AG04449 (cell line): ENCODE results near the gene KLHL28.
"Not testable (repeated sequence)": the region's sequence is repeated elsewhere in the genome, so short reads cannot be mapped to it uniquely, and the experiment has no call there.

Experiments
- CTCF ChIA-PET: fragments of 350-600 bp; formaldehyde crosslinking; extraction: SDS; loops from one replicate; lab custom pipeline; 2021; ENCODE audit warnings: antibody characterized with exemption; lab: Yijun Ruan, JAX
- POLR2A ChIA-PET: fragments of 400-600, 350-600 bp; formaldehyde crosslinking; extraction: SDS; loops from one replicate; lab custom pipeline; 2020; ENCODE audit warnings: antibody characterized with exemption, inconsistent platforms; lab: Yijun Ruan, JAX
- DNase-seq: peaks from one replicate; pipeline ENCODE4 v3.0.0-alpha.2; 2010; ENCODE audit warnings: low read depth, low spot score
- H3K4me3 ChIP-seq: 2 replicates; pipeline ENCODE4 v1.5.1; 2011; ENCODE audit warnings: low read depth, mild to moderate bottlenecking, control low read depth, low read length
- TF ChIP-seq, protein P1 (sequence below): IDR thresholded peaks from one replicate; pipeline ENCODE4 v1.5.1; 2011; ENCODE audit warnings: mild to moderate bottlenecking, moderate library complexity, low read length, control low read depth, inconsistent platforms; ENCODE audit not compliant: insufficient read depth; ENCODE audit errors: missing control alignments

The KLHL28 gene

DNA sequence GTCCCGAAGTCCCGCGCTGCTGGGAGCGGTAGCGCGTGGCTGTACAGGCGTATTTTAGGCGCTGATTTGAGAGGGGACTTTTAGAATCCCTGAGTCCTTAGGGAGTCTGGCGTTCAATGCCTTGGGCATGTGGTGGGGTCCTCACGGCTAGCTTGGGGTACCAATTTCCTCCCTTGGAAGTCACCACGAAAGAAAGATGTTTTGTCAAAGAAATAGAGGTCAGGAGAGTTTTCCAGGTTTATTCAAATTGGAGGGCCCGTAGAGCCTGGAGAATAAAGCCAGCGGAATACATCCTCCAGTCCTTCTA is 63.9 kb downstream of the KLHL28 start:
- ChIA-PET POLR2A (interaction anchor here (1.4 kb wide), 1 partner anchor 64 kb away, joined by 4 read pairs; the partner anchor contains the start of genes KLHL28 and TOGARAM1), CTCF (interaction anchor here (1.1 to 1.5 kb wide), 2 partner anchors 53 to 354 kb away, joined by 3 read pairs; no protein-coding TSS in a partner anchor)
- TF ChIP-seq, protein P1, sequence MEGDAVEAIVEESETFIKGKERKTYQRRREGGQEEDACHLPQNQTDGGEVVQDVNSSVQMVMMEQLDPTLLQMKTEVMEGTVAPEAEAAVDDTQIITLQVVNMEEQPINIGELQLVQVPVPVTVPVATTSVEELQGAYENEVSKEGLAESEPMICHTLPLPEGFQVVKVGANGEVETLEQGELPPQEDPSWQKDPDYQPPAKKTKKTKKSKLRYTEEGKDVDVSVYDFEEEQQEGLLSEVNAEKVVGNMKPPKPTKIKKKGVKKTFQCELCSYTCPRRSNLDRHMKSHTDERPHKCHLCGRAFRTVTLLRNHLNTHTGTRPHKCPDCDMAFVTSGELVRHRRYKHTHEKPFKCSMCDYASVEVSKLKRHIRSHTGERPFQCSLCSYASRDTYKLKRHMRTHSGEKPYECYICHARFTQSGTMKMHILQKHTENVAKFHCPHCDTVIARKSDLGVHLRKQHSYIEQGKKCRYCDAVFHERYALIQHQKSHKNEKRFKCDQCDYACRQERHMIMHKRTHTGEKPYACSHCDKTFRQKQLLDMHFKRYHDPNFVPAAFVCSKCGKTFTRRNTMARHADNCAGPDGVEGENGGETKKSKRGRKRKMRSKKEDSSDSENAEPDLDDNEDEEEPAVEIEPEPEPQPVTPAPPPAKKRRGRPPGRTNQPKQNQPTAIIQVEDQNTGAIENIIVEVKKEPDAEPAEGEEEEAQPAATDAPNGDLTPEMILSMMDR = no peak
- peak overlapping the region; percentile 77 for H3K4me3 ChIP-seq
- no peak for DNase-seq

DNA sequence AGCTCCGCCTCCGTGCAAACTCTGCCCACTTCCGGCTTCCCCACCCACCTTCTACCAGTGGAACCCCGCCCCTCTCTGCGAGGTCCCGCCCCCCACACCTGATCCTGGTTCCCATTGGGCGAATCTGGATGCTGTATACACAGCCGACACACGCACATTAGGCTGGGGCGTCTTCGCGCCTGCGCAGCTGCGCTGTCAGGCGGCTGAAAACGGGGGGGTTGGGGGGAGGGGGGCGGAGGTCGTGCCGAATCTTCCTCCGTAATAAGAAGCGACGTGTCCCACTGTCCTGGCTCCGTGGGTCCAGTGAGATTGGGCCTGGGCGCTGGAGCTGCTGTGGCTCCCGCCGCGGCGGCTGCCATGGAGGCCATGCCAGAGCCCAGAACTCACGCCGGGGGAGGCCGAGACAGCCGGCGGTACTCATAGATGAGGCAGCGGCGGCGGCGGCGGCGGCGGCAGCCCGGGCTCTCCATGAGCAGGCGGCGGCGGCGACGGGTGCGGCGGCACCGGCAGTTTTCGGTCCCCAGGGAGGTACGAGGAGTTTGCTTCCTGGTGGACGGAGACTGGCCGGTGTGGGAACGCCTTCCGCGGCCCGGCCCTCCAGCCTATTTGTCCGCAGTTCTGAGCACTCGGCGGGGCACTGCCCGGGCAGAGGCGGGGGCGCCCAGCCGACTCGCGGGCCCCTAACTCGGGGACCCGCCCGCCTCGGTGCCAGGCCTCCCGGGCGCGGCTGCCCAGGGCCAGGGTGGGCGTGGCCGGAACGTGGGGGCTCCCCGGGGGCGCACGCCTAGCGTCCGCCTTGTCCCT is 64.5 kb downstream of the KLHL28 start:
- peak; percentile 88 for DNase-seq
- TF ChIP-seq, protein P1 = no peak
- ChIA-PET CTCF (interaction anchor here (1.1 to 2.0 kb wide), 4 partner anchors 17 to 355 kb away, joined by 3 to 6 read pairs (median 4); no protein-coding TSS in a partner anchor), POLR2A (interaction anchor here (0.9 to 1.4 kb wide), 2 partner anchors 17 to 65 kb away, joined by 4 to 6 read pairs; partner anchors contain the start of genes KLHL28 and TOGARAM1)
- peak overlapping the region; percentile 77 for H3K4me3 ChIP-seq

DNA sequence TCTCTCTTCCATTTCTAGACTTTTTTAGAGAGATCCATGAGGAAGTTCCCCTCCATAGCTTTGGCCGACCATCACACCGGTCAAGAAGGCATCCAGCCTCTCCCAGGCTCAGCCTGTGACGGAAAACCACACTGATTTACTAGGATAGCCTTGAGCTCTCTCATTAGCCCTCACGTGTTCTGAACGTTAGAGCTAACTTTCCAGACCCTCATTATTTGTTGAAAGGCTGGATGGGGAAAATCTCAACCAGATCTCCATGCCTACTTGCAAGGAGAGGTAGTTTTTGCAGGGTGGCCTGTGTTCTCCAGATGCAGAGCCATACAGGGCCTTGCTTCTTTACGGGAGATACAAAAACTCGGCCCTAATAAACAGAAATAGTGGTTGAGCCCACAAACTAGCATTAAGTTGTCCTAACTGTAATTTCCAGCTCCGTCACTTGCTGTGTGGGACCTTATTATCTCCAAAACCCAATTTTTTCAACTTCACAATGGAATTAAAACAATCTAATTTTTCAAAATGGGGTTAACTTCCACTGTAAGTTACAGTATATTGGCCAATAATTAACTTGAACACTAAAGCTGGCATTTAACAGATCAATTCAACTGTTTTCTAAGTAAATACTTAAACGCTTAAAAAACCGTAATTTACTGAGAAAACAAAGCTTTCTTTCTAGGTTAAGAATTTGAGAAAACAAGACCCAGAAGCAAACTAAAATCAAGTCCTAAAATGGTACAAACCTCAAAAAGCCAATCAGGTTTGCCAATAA is 65.3 kb downstream of the KLHL28 start:
- TF ChIP-seq, protein P1 = no peak
- ChIA-PET CTCF (interaction anchor here (1.1 to 2.0 kb wide), 3 partner anchors 18 to 356 kb away, joined by 3 to 6 read pairs (median 4); no protein-coding TSS in a partner anchor), POLR2A (interaction anchor here (0.9 kb wide), 1 partner anchor 17 kb away, joined by 6 read pairs; no protein-coding TSS in a partner anchor)
- no peak for DNase-seq
- H3K4me3 ChIP-seq = no peak overlapping the region

DNA sequence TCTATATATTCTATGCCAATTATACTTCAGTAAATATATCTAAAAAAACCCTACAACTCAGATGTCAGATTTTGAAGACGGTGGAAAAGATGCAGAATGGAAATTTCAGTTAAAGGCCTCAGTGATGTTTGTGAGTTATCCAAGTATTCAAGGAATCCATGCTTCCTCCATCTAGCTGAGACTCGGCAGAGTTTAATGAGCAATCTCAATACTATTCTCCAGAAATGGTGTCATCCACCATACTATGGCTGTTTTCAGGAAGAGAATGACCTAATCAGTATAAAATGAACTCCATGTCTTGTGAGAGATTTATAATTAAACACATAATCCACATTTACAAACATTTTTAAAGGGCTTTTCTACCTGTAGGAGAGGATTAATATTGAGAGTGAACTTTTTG is 66.0 kb downstream of the KLHL28 start:
- CTCF ChIA-PET = interaction anchor here (1.1 to 2.0 kb wide), 2 partner anchors 50 to 356 kb away, joined by 3 to 6 read pairs; no protein-coding TSS in a partner anchor
- DNase-seq = peak; percentile 72
- TF ChIP-seq, protein P1 = no peak
- POLR2A ChIA-PET = no interaction called here
- no peak overlapping the region for H3K4me3 ChIP-seq

DNA sequence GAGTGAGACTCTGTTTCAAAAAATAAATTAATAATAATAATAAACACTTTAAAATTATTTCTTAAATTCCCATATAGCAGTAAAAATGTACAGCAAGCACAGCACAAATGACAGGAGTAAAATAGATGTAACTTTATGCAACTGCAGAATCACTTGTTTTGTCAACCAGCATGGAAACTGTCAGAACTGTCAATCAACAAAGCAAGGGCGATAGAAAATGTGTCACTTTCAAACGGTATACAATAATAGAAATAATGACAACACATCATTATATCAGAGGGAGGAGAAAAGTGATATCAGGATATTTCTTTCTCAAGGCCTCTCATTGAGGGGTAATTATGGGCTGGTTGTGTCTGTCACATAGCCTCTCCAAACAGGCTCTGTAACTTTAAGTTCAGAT is 68.2 kb downstream of the KLHL28 start:
- CTCF ChIA-PET = no interaction called here
- TF ChIP-seq, protein P1 = no peak
- POLR2A ChIA-PET = no interaction called here
- no peak overlapping the region for H3K4me3 ChIP-seq
- DNase-seq = no peak

DNA sequence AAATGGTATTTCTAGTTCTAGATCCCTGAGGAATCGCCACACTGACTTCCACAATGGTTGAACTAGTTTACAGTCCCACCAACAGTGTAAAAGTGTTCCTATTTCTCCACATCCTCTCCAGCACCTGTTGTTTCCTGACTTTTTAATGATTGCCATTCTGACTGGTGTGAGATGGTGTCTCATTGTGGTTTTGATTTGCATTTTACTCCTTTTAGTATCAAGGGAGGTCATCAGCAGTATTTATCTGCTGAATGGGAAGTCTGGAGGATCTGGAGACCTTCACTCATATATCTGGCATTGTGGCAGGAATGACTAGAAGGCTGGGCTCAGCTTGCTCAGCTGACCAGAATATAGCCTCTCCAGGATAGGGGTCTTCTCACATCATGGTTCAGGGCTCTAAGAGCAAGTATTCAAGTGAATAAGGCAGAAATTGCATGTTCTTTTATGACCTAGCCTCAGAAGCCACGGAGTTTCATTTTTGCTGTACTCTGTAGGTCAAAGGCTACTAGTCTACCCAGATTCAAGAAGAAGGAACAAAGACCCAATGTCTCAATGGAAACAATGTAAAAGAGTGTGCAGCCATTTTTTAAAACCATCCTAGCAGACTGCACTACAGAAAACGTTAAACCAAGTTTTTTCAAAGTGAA is 69.9 kb downstream of the KLHL28 start:
- DNase-seq, CTCF ChIA-PET, H3K4me3 ChIP-seq, POLR2A ChIA-PET: not testable (repeated sequence)
